H1 (cell line): ENCODE data around the gene CPXM2. TPM values are rescaled to one million over a fixed set of nuclear protein-coding genes. Genes with fewer than 3 reads are reported as not detected.

Source experiments
- CTCF ChIA-PET: fragments of 300-600 bp; sonication (Branson Sonifier 250); formaldehyde crosslinking; loops from one replicate; lab custom pipeline; 2021; ENCODE audit not compliant: partially characterized antibody; lab: Charles Lee
- POLR2A ChIA-PET: fragments of 300-600 bp; sonication (Branson Sonifier 250); formaldehyde crosslinking; loops from one replicate; lab custom pipeline; 2021; ENCODE audit warnings: inconsistent platforms; ENCODE audit not compliant: partially characterized antibody; lab: Charles Lee
- DNase-seq, 2 experiments: peaks; one replicate each; pipeline versions ENCODE4 v3.0.0 to v3.0.0-alpha.2; 2010 to 2022; ENCODE audit warnings: low spot score in 2 of 2, low read depth in 1 of 2, mixed read lengths in 1 of 2
- FAIRE-seq: peaks from 2 replicates; lab custom pipeline; 2011; peaks lifted over from hg19 to GRCh38; lab: Jason Lieb, UNC
- H2AFZ ChIP-seq: 2 replicates; pipeline ENCODE4 v1.8.1; 2012; ENCODE audit warnings: low read length, inconsistent platforms
- H2AK5ac ChIP-seq: 2 replicates; pipeline ENCODE4 v1.6.1; 2013; ENCODE audit warnings: low read depth, low read length
- H2BK120ac ChIP-seq: replicated peaks from 2 replicates; pipeline ENCODE3; 2013; ENCODE audit warnings: low read depth, low read length, inconsistent platforms
- H2BK12ac ChIP-seq: 2 replicates; pipeline ENCODE4 v1.6.1; 2013; ENCODE audit warnings: low read depth, low read length
- H2BK15ac ChIP-seq: 2 replicates; pipeline ENCODE4 v1.6.1; 2013; ENCODE audit warnings: low read length
- H2BK20ac ChIP-seq: 2 replicates; pipeline ENCODE4 v1.6.1; 2013; ENCODE audit warnings: low read length
- H2BK5ac ChIP-seq: 2 replicates; pipeline ENCODE4 v1.6.1; 2013; ENCODE audit warnings: low read depth, low read length
- H3K14ac ChIP-seq: 2 replicates; pipeline ENCODE4 v1.6.1; 2013; ENCODE audit warnings: inconsistent platforms; ENCODE audit not compliant: insufficient read length
- H3K18ac ChIP-seq: 2 replicates; pipeline ENCODE4 v1.6.1; 2013; ENCODE audit warnings: low read length; ENCODE audit errors: extremely low read depth
- H3K23ac ChIP-seq: 2 replicates; pipeline ENCODE4 v1.6.1; 2013; ENCODE audit warnings: inconsistent platforms; ENCODE audit not compliant: insufficient read length
- H3K23me2 ChIP-seq: 2 replicates; pipeline ENCODE4 v1.6.1; 2013; ENCODE audit warnings: low read depth, low read length
- H3K27ac ChIP-seq: 2 replicates; pipeline ENCODE4 v1.6.1; 2011; ENCODE audit warnings: low read depth, low read length, inconsistent platforms
- H3K27me3 ChIP-seq, 4 experiments: replicated peaks in 1 of 4; 1 replicate in 1 of 4; 2 replicates in 3 of 4; pipeline versions ENCODE4 v1.6.1 to v1.8.1; 2011 to 2013; ENCODE audit warnings: low read length in 3 of 4, mild to moderate bottlenecking in 3 of 4, inconsistent platforms in 2 of 4, mixed read lengths in 2 of 4, moderate library complexity in 1 of 4; ENCODE audit not compliant: control insufficient read depth in 3 of 4, insufficient read depth in 3 of 4; ENCODE audit errors: extremely low read depth in 1 of 4
- H3K36me3 ChIP-seq, 4 experiments: 2 replicates each; pipeline versions ENCODE4 v1.6.1 to v1.8.1; 2011 to 2013; ENCODE audit warnings: mild to moderate bottlenecking in 4 of 4, low read length in 3 of 4, moderate library complexity in 2 of 4, control low read depth in 1 of 4, inconsistent platforms in 1 of 4; ENCODE audit not compliant: insufficient read depth in 4 of 4, control insufficient read depth in 2 of 4
- H3K4ac ChIP-seq: replicated peaks from 2 replicates; pipeline ENCODE3; 2013; ENCODE audit warnings: low read length, low read depth, mixed read lengths, inconsistent platforms; ENCODE audit not compliant: insufficient read length
- H3K4me1 ChIP-seq, 4 experiments: replicated peaks in 1 of 4; 1 replicate in 1 of 4; 2 replicates in 3 of 4; pipeline versions ENCODE4 v1.6.1 to v1.8.1; 2011 to 2013; ENCODE audit warnings: low read length in 3 of 4, inconsistent platforms in 2 of 4, mixed read lengths in 1 of 4; ENCODE audit not compliant: insufficient read depth in 4 of 4, control insufficient read depth in 3 of 4
- H3K4me2 ChIP-seq, 2 experiments: 2 replicates each; pipeline versions ENCODE4 v1.6.1 to v1.8.1; 2011 to 2013; ENCODE audit warnings: low read depth in 2 of 2, low read length in 2 of 2, control low read depth in 1 of 2, inconsistent platforms in 1 of 2, mild to moderate bottlenecking in 1 of 2; ENCODE audit not compliant: insufficient read depth in 1 of 2
- H3K4me3 ChIP-seq, 4 experiments: fragments of 200-600, 300-600 bp in 1 of 4; sonication (generic), shearing (Covaris generic), sonication (Bioruptor Twin) in 1 of 4; 2 replicates each; pipeline versions ENCODE4 v1.5.1 to v1.8.1; 2011 to 2016; ENCODE audit warnings: low read length in 4 of 4, low read depth in 3 of 4, control low read depth in 2 of 4, inconsistent platforms in 2 of 4, mild to moderate bottlenecking in 2 of 4, mixed read lengths in 1 of 4, moderate library complexity in 1 of 4; ENCODE audit not compliant: insufficient read depth in 2 of 4; ENCODE audit errors: extremely low read depth in 1 of 4
- H3K56ac ChIP-seq: replicated peaks from 2 replicates; pipeline ENCODE3; 2013; ENCODE audit warnings: low read depth, mild to moderate bottlenecking, mixed read lengths, low read length, inconsistent platforms; ENCODE audit not compliant: insufficient read length
- H3K79me1 ChIP-seq: 2 replicates; pipeline ENCODE4 v1.6.1; 2013; ENCODE audit warnings: low read depth, low read length, control low read depth
- H3K79me2 ChIP-seq, 2 experiments: 2 replicates each; pipeline versions ENCODE4 v1.6.1 to v1.8.1; 2012 to 2013; ENCODE audit warnings: low read length in 2 of 2, mild to moderate bottlenecking in 2 of 2, inconsistent platforms in 1 of 2; ENCODE audit not compliant: insufficient read depth in 2 of 2, control insufficient read depth in 1 of 2
- H3K9ac ChIP-seq, 4 experiments: replicated peaks in 1 of 4; 1 replicate in 1 of 4; 2 replicates in 3 of 4; pipeline versions ENCODE4 v1.6.1 to v1.8.1; 2011 to 2013; ENCODE audit warnings: low read depth in 3 of 4, low read length in 3 of 4, control low read depth in 2 of 4, mild to moderate bottlenecking in 2 of 4, moderate library complexity in 2 of 4, inconsistent platforms in 1 of 4; ENCODE audit errors: extremely low read depth in 1 of 4
- H3K9me3 ChIP-seq, 2 experiments: 2 replicates each; pipeline versions ENCODE4 v1.6.1 to v1.8.1; 2012 to 2013; ENCODE audit warnings: mild to moderate bottlenecking in 2 of 2, moderate library complexity in 2 of 2, control low read depth in 1 of 2, inconsistent platforms in 1 of 2, low read depth in 1 of 2, low read length in 1 of 2, mixed read lengths in 1 of 2; ENCODE audit not compliant: insufficient read depth in 2 of 2
- H4K20me1 ChIP-seq, 2 experiments: replicated peaks in 1 of 2; 2 replicates each; pipeline versions ENCODE3 to v1.8.1; 2011 to 2013; ENCODE audit warnings: inconsistent platforms in 2 of 2, low read length in 2 of 2, mild to moderate bottlenecking in 1 of 2; ENCODE audit not compliant: insufficient read depth in 2 of 2, control insufficient read depth in 1 of 2
- H4K5ac ChIP-seq: 2 replicates; pipeline ENCODE4 v1.6.1; 2013; ENCODE audit warnings: low read length, low read depth, mixed read lengths, inconsistent platforms; ENCODE audit not compliant: insufficient read length
- H4K8ac ChIP-seq: 2 replicates; pipeline ENCODE4 v1.8.0; 2013; ENCODE audit warnings: mild to moderate bottlenecking, moderate library complexity, low read length, inconsistent platforms; ENCODE audit not compliant: insufficient read depth; ENCODE audit errors: extremely low read depth
- H4K91ac ChIP-seq: replicated peaks from 2 replicates; pipeline ENCODE3; 2013; ENCODE audit warnings: low read length, mixed read lengths, inconsistent platforms; ENCODE audit not compliant: insufficient read length
- BACH1 ChIP-seq: IDR thresholded peaks from 2 replicates; pipeline ENCODE4 v1.6.1; 2012; ENCODE audit warnings: low read length, improper control_type of control experiment
- CBX5 ChIP-seq: fragments of 300-800, 300-1000 bp; sonication (generic); IDR thresholded peaks from 2 replicates; pipeline ENCODE4 v1.7.1; 2016; ENCODE audit warnings: antibody characterized with exemption, low read length, low read depth
- CHD2 ChIP-seq: IDR thresholded peaks from 2 replicates; pipeline ENCODE4 v1.6.1; 2012; ENCODE audit warnings: low read length, improper control_type of control experiment
- EZH2 ChIP-seq: fragments of 200-600 bp; sonication (generic); IDR thresholded peaks from 2 replicates; pipeline ENCODE4 v1.7.1; 2012; ENCODE audit warnings: low read depth, mild to moderate bottlenecking, moderate library complexity, low read length, inconsistent platforms; ENCODE audit not compliant: severe bottlenecking
- GTF2F1 ChIP-seq: IDR thresholded peaks from 2 replicates; pipeline ENCODE4 v1.6.1; 2012; ENCODE audit warnings: low read depth, low read length, improper control_type of control experiment, borderline replicate concordance
- JUND ChIP-seq: IDR thresholded peaks from 2 replicates; pipeline ENCODE4 v1.6.1; 2011; ENCODE audit warnings: mild to moderate bottlenecking, improper control_type of control experiment, low read length
- NANOG ChIP-seq: IDR thresholded peaks from 2 replicates; pipeline ENCODE4 v1.6.1; 2011; ENCODE audit warnings: low read length, low read depth, mild to moderate bottlenecking, inconsistent platforms; ENCODE audit not compliant: insufficient read depth, poor library complexity, severe bottlenecking
- POLR2A ChIP-seq, 2 experiments: IDR thresholded peaks; 1 replicate in 1 of 2; 2 replicates in 1 of 2; pipeline ENCODE4 v1.6.1; 2011; ENCODE audit warnings: low read depth in 2 of 2, low read length in 2 of 2, mild to moderate bottlenecking in 2 of 2; ENCODE audit errors: control extremely low read depth in 1 of 2
- TAF1 ChIP-seq: IDR thresholded peaks from 2 replicates; pipeline ENCODE4 v1.6.1; 2011; ENCODE audit warnings: mild to moderate bottlenecking, low read depth, low read length
- ZNF274 ChIP-seq: IDR thresholded peaks from 2 replicates; pipeline ENCODE4 v1.7.0; 2012; ENCODE audit warnings: low read length, borderline replicate concordance; ENCODE audit errors: extremely low read depth
- WGBS, 2 experiments: shearing (Covaris generic) in 1 of 2; methylation state at CpG; one replicate each; pipeline versions ENCODE4 v1.1.6 to v1.1.7; 2013 to 2015; ENCODE audit warnings: low lambda C conversion rate in 2 of 2, mixed read lengths in 2 of 2, inconsistent platforms in 1 of 2, low coverage in 1 of 2, missing lambda C conversion rate in 1 of 2; ENCODE audit not compliant: insufficient replicate concordance in 2 of 2, insufficient coverage in 1 of 2, insufficient read length in 1 of 2; ENCODE audit errors: extremely low coverage in 1 of 2, missing lambda C conversion rate in 1 of 2; 5-methylcytosine and 5-hydroxymethylcytosine counted together
- polyA plus RNA-seq, 7 experiments: library from polyadenylated mRNA; depleted of rRNA in 3 of 7; stranded (reverse) in 5 of 7; unstranded in 2 of 7; fragments of >200 nt in 5 of 7; fragments of 200-250 nt in 2 of 7; gene quantifications; 1 replicate in 5 of 7; 2 replicates in 1 of 7; 4 replicates in 1 of 7; pipeline versions ENCODE4 v1.2.1 to v1.2.3, GENCODE V29; 2011 to 2013; ENCODE audit warnings: missing spikeins in 2 of 7, mixed read lengths in 2 of 7
- total RNA-seq: library from RNA; stranded (reverse); fragmentation: NEBNext Ultra II Directional; extraction: Animal tissue kit (Norgen Biotek cat#: 25700); gene quantifications from 2 replicates; pipeline ENCODE4 v1.2.1, GENCODE V29; 2021
- TF ChIP-seq, protein P1 (sequence below): IDR thresholded peaks from 2 replicates; pipeline ENCODE4 v1.6.1; 2012; ENCODE audit warnings: low read length, inconsistent platforms

CPXM2 gene
- total and polyA plus RNA-seq, 2 of the 8 experiments (the other 6 are each of a cell fraction or from before 2014, with no cell fraction given), result 2.4 to 2.9 TPM

GRCh38 chr10:123843835-123844234 lies 47.8 kb downstream of the CPXM2 start:
- no peaks in the 10 kb centered on the region for H3K23me2 ChIP-seq
- H3K18ac ChIP-seq, result no peak overlapping the region
- no peak overlapping the region for H3K27ac ChIP-seq
- H3K14ac ChIP-seq, result no peak overlapping the region
- no peaks in the 10 kb centered on the region for H3K27me3 ChIP-seq
- WGBS, 2 experiments, result 88% methylated on average over 4 of the region's 4 CpGs; no CpG with 5 or more reads in 1 of the 2 experiments
- no peak overlapping the region for H3K4me3 ChIP-seq
- no peak overlapping the region for H3K56ac ChIP-seq
- POLR2A ChIA-PET, result no interaction called here
- H2AFZ ChIP-seq, result no peak overlapping the region
- no peak overlapping the region for H2BK12ac ChIP-seq
- no peak overlapping the region for H2BK15ac ChIP-seq
- no peak overlapping the region for H3K23ac ChIP-seq
- no peak for DNase-seq
- no peak overlapping the region for H3K4ac ChIP-seq
- no peaks in the 10 kb centered on the region for H3K79me2 ChIP-seq
- no peak overlapping the region for H3K4me2 ChIP-seq
- no peak overlapping the region for H4K91ac ChIP-seq
- H3K9me3 ChIP-seq, result peaks cover 7% of the 10 kb centered on the region in 2 experiments; a peak in 3 of 4 replicates
- no peaks in the 10 kb centered on the region for H4K20me1 ChIP-seq
- no peak overlapping the region for H2AK5ac ChIP-seq
- H4K8ac ChIP-seq, result no peak overlapping the region
- H3K36me3 ChIP-seq, result no peaks in the 10 kb centered on the region
- CTCF ChIA-PET, result interaction anchor here (1.4 kb wide), 1 partner anchor 24 kb away, joined by 3 read pairs; no protein-coding TSS in a partner anchor
- H3K79me1 ChIP-seq, result no peaks in the 10 kb centered on the region
- no peak overlapping the region for H4K5ac ChIP-seq
- FAIRE-seq, result no peak
- H3K4me1 ChIP-seq, result peaks cover 0 to 4% (median 0%) of the 10 kb centered on the region in 4 experiments; a peak in 2 of 7 replicates
- H2BK20ac ChIP-seq, result no peak overlapping the region
- no peak overlapping the region for H3K9ac ChIP-seq
- no peak overlapping the region for H2BK5ac ChIP-seq
- H2BK120ac ChIP-seq, result no peak overlapping the region
- TF ChIP-seq POLR2A (IDR thresholded peaks at IDR 0.05; ENCODE audit: control extremely low read depth in 1 of 2, low read depth in 2 of 2, low read length in 2 of 2) (no peak), ZNF274 (no peak), CHD2 (no peak), TAF1 (no peak), BACH1 (no peak), EZH2 (no peak), GTF2F1 (no peak), CBX5 (no peak), JUND (no peak), NANOG (no peak)
- TF ChIP-seq, protein P1, sequence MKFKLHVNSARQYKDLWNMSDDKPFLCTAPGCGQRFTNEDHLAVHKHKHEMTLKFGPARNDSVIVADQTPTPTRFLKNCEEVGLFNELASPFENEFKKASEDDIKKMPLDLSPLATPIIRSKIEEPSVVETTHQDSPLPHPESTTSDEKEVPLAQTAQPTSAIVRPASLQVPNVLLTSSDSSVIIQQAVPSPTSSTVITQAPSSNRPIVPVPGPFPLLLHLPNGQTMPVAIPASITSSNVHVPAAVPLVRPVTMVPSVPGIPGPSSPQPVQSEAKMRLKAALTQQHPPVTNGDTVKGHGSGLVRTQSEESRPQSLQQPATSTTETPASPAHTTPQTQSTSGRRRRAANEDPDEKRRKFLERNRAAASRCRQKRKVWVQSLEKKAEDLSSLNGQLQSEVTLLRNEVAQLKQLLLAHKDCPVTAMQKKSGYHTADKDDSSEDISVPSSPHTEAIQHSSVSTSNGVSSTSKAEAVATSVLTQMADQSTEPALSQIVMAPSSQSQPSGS, result no peak
